ENCODE measurements around the gene NME8.
A peak's percentile ranks its signal among the peaks of the same experiment; 100 is the strongest.
"Not testable (repeated sequence)": the region's sequence is repeated elsewhere in the genome, so short reads cannot be mapped to it uniquely, and the experiment has no call there.

The NME8 gene

GRCh38 chr7:37848297-37848696 is at the start of gene NME8:
TSS of gene NME8 (plus strand) at chr7:37848597. CDS start at chr7:37850267, 1,670 bp downstream.
- DNase-seq: no peak

GRCh38 chr7:37806152-37806551 is 42.2 kb upstream of the NME8 start:
- DNase-seq: no peak

DNA sequence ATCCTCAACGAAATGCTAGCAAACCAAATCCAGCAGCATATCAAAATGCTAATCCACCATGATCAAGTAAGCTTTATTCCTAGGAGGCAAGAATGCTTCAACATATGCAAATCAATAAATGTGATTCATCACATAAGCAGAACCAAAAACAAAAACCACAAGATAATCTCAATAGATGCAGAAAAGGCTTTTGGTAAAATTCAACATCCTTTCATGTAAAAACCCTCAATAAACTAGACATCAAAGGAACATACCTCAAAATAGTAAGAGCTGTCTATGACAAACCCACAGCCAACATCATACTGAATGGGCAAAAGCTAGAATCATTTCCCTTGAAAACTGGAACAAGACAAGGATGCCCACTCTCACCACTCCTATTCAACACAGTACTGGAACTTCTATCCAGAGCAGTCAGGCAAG is 36.2 kb upstream of the NME8 start:
- DNase-seq: not testable (repeated sequence)

DNA sequence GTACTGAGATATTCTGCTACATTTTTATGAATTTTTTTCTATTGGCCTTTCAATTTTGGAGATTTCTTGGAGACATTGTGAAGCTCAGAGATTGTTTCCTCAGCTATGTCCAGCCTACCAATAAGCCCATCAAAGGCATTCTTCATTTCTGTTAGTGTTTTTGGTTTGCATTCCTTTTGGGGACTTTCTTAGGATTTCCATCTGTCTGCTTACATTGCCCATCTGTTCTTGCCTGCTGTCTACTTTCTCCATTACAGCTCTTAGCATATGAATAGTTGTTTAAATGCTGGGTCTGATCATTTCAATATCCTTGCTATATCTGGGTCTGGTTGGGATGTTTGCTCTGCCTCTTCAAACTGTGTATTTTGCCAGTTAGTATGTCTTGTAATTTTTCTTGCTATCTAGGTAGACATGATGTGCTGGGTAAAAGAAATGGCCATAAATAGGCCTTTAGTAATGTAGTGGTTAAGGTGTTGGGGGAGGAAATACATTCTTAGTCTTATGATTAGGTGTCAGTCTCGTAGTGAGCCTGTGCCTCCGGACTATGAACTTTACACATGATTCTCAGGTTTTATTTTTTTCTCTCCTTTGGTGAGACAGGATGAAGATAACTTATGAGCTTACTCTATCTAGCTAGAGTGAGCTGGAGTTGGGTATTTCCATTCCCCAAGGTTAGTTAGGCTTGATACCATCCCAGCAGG is 32.6 kb upstream of the NME8 start:
- DNase-seq: no peak

DNA sequence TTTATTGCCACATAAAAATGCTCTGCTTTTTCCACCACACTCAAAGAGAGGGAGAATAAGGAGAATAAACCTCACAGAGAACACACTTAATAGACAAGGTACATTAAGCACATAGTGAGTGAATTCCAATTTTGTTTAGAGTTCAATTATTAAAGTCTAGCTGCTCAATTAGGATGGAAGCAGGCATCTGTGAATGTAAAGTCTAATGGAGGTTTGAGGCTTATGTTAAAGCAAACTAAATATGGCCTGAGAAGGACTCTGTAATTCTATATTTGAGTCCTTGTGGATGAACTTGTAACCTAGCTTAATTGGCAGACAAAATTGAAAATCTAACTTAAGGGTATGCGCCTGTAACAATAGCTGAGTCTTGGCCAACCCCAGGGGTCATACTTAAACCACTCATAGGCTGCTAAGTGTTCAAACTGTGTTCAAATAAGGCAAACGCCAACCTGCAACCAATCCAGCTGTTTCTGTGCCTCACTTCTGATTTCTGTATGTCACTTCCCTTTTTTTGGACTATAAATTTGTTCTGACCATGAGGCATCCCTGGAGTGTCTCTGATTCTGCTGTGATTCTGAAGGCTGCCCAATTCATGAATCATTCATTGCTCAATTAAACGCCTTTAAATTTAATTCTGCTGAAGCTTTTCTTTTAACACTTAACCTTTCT is 31.3 kb upstream of the NME8 start:
- DNase-seq: peak; percentile 14 to 19

DNA sequence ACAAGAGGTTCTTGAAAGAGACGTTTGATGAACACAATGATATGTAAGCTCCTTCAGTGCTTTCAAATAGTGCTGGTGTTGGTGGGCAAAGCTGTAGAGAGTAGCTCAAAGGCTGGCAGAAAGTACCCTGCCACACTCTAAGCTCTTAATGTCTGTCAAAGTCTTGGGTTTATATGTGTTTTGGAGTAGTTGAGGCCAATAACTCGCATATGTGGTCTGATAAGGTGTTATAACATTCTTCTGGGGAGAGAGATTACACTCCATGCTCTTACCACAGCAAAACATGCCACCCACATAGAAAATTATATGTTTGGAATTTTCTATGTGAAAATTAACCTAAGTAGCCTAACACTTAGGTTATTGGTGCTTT is 30.8 kb upstream of the NME8 start:
- DNase-seq: no peak

- no peak for DNase-seq
Measured at GRCh38 chr7:37817996-37818720, 30.2 kb upstream of the NME8 start.

DNA sequence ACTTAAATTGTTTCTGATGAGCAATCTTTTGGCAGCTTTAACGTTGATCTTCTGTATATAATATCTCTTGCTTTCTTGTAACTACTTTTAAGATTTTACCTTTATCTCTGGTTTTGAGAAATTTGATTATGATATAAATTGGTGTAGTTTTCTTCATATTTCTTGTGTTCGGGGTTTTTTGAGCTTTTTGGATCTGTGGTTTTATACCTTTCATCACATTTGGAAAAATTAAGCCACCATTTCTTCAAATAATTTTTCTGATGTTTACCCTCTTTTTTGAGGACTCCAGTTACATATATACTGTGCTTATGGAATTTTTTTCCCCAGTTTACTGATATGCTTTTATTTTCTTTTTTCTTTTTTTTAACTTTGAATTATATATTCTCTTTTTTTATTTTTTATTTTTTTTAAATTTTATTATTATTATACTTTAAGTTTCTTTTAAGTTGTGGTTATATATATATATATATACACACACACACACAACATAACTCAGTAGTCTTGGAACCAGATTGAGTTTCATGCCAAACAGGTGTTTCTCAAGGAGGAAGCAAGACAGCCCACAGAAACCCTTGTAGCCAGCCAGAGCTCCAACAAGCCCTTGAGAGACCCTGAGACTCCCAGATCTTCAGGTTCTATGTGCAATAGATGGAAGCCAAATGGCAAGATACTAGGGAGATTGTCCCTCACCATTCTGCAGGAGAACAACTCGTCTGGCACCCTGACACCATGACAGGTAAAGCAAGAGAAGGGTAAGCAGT is 27.5 kb upstream of the NME8 start:
- DNase-seq: no peak

GRCh38 chr7:37822946-37823345 is 25.5 kb upstream of the NME8 start:
- DNase-seq: no peak

GRCh38 chr7:37823557-37823956 is 24.8 kb upstream of the NME8 start:
- no peak for DNase-seq

DNA sequence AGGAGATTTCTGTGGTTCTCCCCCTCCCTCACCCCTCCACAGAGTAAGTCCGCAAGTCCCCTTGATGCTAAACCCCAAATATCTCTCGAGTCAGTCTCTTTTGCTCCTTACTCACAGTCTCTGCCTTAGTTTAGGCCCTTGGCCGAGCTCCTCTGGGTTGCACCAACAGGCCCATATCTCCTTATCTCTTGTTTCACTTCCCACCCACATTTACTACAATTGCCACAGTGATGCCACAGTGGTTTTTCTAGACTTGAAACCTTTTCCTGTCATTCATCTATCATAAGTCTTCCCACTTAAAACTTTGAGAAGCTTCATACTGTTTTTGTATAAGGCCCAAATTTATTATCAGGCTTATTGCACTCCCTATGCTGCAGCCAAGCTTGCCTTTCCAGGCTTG is 23.4 kb upstream of the NME8 start:
- no peak for DNase-seq

DNA sequence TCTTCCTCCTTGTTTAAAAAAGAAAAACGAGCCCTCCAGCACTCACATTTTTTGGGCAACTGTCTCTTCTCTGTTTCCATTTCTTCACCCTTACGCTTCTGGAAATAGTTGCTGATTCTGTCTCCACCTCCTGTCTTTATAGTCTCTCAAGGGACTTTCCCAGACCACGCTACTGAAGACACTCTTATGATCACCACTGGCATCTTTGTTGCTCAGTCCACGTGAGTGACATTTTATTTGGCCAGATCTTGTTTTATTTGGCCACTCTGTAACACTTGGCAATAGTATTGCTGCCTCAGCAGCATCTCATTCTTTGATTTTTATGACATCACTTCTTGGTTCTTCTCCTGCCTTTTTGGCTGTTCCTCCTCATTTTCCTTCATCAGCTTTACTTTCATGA is 21.6 kb upstream of the NME8 start:
- DNase-seq: no peak

GRCh38 chr7:37831244-37831643 is 17.2 kb upstream of the NME8 start:
- DNase-seq: no peak

DNA sequence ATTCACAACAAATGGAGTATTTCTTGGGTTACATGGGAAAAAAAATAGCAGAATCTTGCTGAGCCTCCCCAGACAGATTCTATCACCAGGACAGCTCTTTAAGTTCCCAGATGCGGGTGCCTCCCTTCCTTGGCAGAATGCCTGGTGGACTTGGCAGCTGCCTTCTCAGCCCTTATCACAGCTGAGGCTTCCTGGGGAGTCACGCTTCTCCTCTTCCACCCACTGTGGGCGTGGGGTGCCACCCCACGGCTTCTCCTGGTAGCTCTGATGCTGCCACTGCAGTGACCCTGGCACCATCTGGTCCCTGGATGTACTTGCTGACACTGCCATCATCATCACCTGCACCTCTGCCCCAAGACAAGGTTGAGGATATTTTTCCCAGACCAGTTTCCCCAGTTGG is 16.2 kb upstream of the NME8 start:
- DNase-seq: peak in 1 of 2 experiments; percentile 22

GRCh38 chr7:37833107-37833817 is 15.1 kb upstream of the NME8 start:
- no peak for DNase-seq

DNA sequence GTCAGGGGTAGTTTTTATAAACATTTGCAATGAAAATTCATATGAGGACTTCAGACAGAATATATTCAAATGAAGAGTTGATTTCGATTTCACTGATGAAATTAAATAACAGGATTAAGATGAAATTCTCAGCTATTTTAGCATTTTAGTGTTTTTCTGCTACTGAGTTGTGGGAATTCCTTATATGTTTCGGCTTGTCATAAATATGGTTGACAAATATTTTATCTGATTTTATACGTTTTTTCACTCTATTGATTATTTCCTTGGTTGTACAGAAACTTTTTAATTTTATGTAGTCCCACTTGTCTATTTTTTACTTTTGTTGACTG is 14.6 kb upstream of the NME8 start:
- DNase-seq: no peak

- no peak for DNase-seq
Measured at GRCh38 chr7:37853468-37853867, 5.1 kb downstream of the NME8 start.

DNA sequence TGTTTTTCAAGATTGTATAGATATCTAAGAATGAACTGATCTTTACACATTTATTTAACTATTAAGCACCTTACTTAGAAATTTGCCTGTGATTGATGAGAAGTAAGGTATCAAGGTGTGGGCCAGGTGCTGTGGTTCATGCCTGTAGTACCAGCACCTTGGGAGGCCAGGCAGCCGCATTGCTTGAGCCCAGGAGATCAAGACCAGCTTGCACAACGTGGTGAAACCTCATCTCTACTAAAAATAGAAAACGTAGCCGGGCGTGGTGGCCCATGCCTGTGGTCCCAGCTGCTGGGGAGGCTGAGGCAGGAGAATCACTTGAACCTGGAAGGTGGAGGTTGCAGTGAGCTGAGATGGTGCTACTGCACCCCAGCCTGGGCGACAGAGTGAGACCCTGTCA is 33.7 kb downstream of the NME8 start:
- DNase-seq: no peak

GRCh38 chr7:37893359-37893758 is 45.0 kb downstream of the NME8 start:
- DNase-seq: no peak

- no peak for DNase-seq
Measured at GRCh38 chr7:37894671-37895070, 46.3 kb downstream of the NME8 start.

DNA sequence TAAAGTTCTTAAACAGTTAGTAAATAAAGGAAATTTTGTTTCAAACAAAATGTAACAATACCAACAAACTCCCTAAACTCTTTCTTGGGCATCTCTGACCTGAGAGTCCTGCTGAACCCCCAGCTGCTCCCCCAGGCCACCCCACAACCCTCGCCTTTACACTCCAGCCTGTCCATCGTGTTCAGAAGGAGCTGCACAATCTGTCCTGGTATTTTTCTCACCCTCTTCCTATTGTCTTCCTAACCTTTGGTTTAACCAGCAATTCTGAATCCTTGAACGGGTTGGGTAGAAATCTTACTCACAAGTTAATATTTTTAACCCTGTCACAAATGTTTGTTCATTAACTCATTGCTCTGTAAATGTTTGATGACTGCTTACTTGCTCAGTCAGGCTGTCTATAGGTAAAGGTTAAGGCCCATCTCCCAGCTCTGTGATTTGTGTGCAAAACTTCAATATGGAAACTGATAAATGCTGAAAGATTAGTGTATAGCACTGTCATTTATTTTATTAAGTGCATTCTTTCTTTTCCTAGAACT is 51.4 kb downstream of the NME8 start:
- no peak for DNase-seq

- no peak for DNase-seq
Measured at GRCh38 chr7:37901236-37901827, 52.9 kb downstream of the NME8 start.
